Neural progenitor cell (in vitro differentiated cells): ENCODE data around the gene ZNF77.

Experiments
- EZH2 ChIP-seq: fragments of 200-600 bp; sonication (generic); IDR thresholded peaks from 2 replicates; pipeline ENCODE4 v1.6.1; 2017; ENCODE audit warnings: antibody characterized with exemption, mild to moderate bottlenecking, moderate library complexity
- EZH2phosphoT487 ChIP-seq: fragments of 200-600 bp; sonication (generic); IDR thresholded peaks from 2 replicates; pipeline ENCODE4 v1.6.1; 2017; ENCODE audit warnings: antibody characterized with exemption
- TF ChIP-seq, protein P1 (sequence below): fragments of 200-600 bp; sonication (generic); IDR thresholded peaks from 2 replicates; pipeline ENCODE4 v1.5.1; 2017; ENCODE audit warnings: antibody characterized with exemption, mild to moderate bottlenecking

- TF ChIP-seq, protein P1, sequence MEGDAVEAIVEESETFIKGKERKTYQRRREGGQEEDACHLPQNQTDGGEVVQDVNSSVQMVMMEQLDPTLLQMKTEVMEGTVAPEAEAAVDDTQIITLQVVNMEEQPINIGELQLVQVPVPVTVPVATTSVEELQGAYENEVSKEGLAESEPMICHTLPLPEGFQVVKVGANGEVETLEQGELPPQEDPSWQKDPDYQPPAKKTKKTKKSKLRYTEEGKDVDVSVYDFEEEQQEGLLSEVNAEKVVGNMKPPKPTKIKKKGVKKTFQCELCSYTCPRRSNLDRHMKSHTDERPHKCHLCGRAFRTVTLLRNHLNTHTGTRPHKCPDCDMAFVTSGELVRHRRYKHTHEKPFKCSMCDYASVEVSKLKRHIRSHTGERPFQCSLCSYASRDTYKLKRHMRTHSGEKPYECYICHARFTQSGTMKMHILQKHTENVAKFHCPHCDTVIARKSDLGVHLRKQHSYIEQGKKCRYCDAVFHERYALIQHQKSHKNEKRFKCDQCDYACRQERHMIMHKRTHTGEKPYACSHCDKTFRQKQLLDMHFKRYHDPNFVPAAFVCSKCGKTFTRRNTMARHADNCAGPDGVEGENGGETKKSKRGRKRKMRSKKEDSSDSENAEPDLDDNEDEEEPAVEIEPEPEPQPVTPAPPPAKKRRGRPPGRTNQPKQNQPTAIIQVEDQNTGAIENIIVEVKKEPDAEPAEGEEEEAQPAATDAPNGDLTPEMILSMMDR: no peak
- TF ChIP-seq EZH2: no peak
- no peak for TF ChIP-seq EZH2phosphoT487
Measured at GRCh38 chr19:2976609-2977000, 31.8 kb upstream of the ZNF77 start.
